HL-60 (cell line): ENCODE data around the gene ZNF446.

Experiments
- DNase-seq, 2 experiments: peaks; one replicate each; pipeline ENCODE4 v3.0.0-alpha.2; 2010 to 2020; ENCODE audit warnings: low read depth in 1 of 2, low spot score in 1 of 2
- H3K27ac ChIP-seq: fragments of 250-450 bp; sonication (Bioruptor Pico); replicated peaks from 2 replicates; pipeline ENCODE4 v1.5.1; 2020; ENCODE audit warnings: mild to moderate bottlenecking, moderate library complexity
- H3K27me3 ChIP-seq: fragments of 250-450 bp; sonication (Bioruptor Pico); 2 replicates; pipeline ENCODE4 v1.5.1; 2021; ENCODE audit warnings: mild to moderate bottlenecking, moderate library complexity; ENCODE audit not compliant: insufficient read depth, poor library complexity, severe bottlenecking
- H3K4me3 ChIP-seq: replicated peaks from 2 replicates; pipeline ENCODE4 v1.5.1; 2011; ENCODE audit warnings: mild to moderate bottlenecking, control low read depth, low read length; ENCODE audit not compliant: insufficient read depth
- GABPA ChIP-seq: IDR thresholded peaks from 2 replicates; pipeline ENCODE4 v1.6.1; 2012; ENCODE audit warnings: low read depth
- POLR2AphosphoS5 ChIP-seq: IDR thresholded peaks from 2 replicates; pipeline ENCODE4 v1.6.1; 2012; ENCODE audit warnings: low read depth
- SPI1 ChIP-seq: IDR thresholded peaks from 2 replicates; pipeline ENCODE4 v1.6.1; 2012; ENCODE audit warnings: low read depth, mild to moderate bottlenecking, borderline replicate concordance
- TF ChIP-seq, protein P1 (sequence below): IDR thresholded peaks from one replicate; pipeline ENCODE4 v1.5.1; 2011; ENCODE audit warnings: low read length, control low read depth, inconsistent platforms; ENCODE audit not compliant: insufficient read depth
- TF ChIP-seq, protein P2 (sequence below): IDR thresholded peaks from 2 replicates; pipeline ENCODE4 v1.6.1; 2012; ENCODE audit warnings: low read depth; ENCODE audit not compliant: insufficient replicate concordance

Gene ZNF446

GRCh38 chr19:58479736-58480480 is 3.8 kb downstream of the ZNF446 start:
- TF ChIP-seq POLR2AphosphoS5 (no peak), GABPA (no peak), SPI1 (no peak)
- TF ChIP-seq, protein P1, sequence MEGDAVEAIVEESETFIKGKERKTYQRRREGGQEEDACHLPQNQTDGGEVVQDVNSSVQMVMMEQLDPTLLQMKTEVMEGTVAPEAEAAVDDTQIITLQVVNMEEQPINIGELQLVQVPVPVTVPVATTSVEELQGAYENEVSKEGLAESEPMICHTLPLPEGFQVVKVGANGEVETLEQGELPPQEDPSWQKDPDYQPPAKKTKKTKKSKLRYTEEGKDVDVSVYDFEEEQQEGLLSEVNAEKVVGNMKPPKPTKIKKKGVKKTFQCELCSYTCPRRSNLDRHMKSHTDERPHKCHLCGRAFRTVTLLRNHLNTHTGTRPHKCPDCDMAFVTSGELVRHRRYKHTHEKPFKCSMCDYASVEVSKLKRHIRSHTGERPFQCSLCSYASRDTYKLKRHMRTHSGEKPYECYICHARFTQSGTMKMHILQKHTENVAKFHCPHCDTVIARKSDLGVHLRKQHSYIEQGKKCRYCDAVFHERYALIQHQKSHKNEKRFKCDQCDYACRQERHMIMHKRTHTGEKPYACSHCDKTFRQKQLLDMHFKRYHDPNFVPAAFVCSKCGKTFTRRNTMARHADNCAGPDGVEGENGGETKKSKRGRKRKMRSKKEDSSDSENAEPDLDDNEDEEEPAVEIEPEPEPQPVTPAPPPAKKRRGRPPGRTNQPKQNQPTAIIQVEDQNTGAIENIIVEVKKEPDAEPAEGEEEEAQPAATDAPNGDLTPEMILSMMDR, result no peak
- TF ChIP-seq, protein P2, sequence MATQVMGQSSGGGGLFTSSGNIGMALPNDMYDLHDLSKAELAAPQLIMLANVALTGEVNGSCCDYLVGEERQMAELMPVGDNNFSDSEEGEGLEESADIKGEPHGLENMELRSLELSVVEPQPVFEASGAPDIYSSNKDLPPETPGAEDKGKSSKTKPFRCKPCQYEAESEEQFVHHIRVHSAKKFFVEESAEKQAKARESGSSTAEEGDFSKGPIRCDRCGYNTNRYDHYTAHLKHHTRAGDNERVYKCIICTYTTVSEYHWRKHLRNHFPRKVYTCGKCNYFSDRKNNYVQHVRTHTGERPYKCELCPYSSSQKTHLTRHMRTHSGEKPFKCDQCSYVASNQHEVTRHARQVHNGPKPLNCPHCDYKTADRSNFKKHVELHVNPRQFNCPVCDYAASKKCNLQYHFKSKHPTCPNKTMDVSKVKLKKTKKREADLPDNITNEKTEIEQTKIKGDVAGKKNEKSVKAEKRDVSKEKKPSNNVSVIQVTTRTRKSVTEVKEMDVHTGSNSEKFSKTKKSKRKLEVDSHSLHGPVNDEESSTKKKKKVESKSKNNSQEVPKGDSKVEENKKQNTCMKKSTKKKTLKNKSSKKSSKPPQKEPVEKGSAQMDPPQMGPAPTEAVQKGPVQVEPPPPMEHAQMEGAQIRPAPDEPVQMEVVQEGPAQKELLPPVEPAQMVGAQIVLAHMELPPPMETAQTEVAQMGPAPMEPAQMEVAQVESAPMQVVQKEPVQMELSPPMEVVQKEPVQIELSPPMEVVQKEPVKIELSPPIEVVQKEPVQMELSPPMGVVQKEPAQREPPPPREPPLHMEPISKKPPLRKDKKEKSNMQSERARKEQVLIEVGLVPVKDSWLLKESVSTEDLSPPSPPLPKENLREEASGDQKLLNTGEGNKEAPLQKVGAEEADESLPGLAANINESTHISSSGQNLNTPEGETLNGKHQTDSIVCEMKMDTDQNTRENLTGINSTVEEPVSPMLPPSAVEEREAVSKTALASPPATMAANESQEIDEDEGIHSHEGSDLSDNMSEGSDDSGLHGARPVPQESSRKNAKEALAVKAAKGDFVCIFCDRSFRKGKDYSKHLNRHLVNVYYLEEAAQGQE, result no peak
- no peaks in the 10 kb centered on the region for H3K27me3 ChIP-seq
- DNase-seq, result no peak
- H3K27ac ChIP-seq, result no peak overlapping the region
- no peak overlapping the region for H3K4me3 ChIP-seq

DNA sequence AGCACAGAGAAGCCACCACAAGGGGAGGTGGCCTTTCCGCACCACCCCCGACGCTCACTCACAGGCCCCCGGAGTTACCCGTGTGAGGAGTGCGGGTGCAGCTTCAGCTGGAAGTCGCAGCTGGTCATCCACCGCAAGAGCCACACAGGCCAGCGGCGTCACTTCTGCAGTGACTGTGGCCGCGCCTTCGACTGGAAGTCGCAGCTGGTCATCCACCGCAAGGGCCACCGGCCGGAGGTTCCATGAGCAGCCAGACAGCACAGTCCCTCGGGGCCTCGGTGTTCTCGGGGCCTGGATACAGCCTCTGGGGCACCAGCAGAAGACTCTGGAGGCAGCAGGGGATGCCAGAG is 4.3 kb downstream of the ZNF446 start:
- Histone ChIP-seq H3K27ac (no peak overlapping the region), H3K27me3 (no peaks in the 10 kb centered on the region), H3K4me3 (no peak overlapping the region)
- no peak for DNase-seq
- TF ChIP-seq, protein P2, result no peak
- TF ChIP-seq SPI1 (no peak), GABPA (no peak), POLR2AphosphoS5 (no peak)
- TF ChIP-seq, protein P1, result no peak

GRCh38 chr19:58480831-58481230 is 4.7 kb downstream of the ZNF446 start:
- Histone ChIP-seq H3K27me3 (no peaks in the 10 kb centered on the region), H3K4me3 (no peak overlapping the region), H3K27ac (no peak overlapping the region)
- TF ChIP-seq POLR2AphosphoS5 (no peak), SPI1 (no peak), GABPA (no peak)
- TF ChIP-seq, protein P2, result no peak
- TF ChIP-seq, protein P1, result no peak
- DNase-seq, result no peak
